MCF 10A (cell line): ENCODE measurements around the gene RNU7-1. TPM values are rescaled to one million over a fixed set of nuclear protein-coding genes. Genes with fewer than 3 reads are reported as not detected.

Source experiments
- BruUV-seq: library from RNA; stranded (reverse); fragments of 400-500 nt; replicated peaks from 2 replicates; lab custom pipeline; 2021; lab: Mats Ljungman, UMichigan
- CTCF ChIA-PET: fragments of 300-600 bp; sonication (Branson Sonifier 250); formaldehyde crosslinking; extraction: SDS; loops from one replicate; lab custom pipeline; 2021; ENCODE audit warnings: antibody characterized with exemption, inconsistent platforms; lab: Yijun Ruan, JAX
- POLR2A ChIA-PET: fragments of 300-600, 350-650 bp; sonication (Branson Sonifier 250); formaldehyde crosslinking; extraction: SDS; loops from one replicate; lab custom pipeline; 2020; ENCODE audit warnings: antibody characterized with exemption, inconsistent platforms; lab: Yijun Ruan, JAX
- DNase-seq: peaks from one replicate; pipeline ENCODE4 v3.0.0-alpha.2; 2018; ENCODE audit not compliant: unreplicated experiment
- H3K27ac Mint-ChIP-seq: one replicate; pipeline ENCODE4 v1.8.0; 2022; ENCODE audit warnings: mild to moderate bottlenecking, low read depth, mixed read lengths; ENCODE audit not compliant: unreplicated experiment
- H3K27me3 Mint-ChIP-seq: one replicate; pipeline ENCODE4 v1.8.0; 2022; ENCODE audit warnings: mixed read lengths; ENCODE audit not compliant: insufficient read depth, unreplicated experiment
- H3K36me3 Mint-ChIP-seq: one replicate; pipeline ENCODE4 v1.8.0; 2022; ENCODE audit warnings: mild to moderate bottlenecking, moderate library complexity, mixed read lengths; ENCODE audit not compliant: insufficient read depth, unreplicated experiment
- H3K4me1 Mint-ChIP-seq: one replicate; pipeline ENCODE4 v1.8.0; 2022; ENCODE audit warnings: mixed read lengths; ENCODE audit not compliant: insufficient read depth, unreplicated experiment
- H3K4me3 Mint-ChIP-seq: one replicate; pipeline ENCODE4 v1.8.0; 2022; ENCODE audit warnings: mild to moderate bottlenecking, moderate library complexity, mixed read lengths; ENCODE audit not compliant: unreplicated experiment
- H3K9me3 Mint-ChIP-seq: one replicate; pipeline ENCODE4 v1.8.0; 2022; ENCODE audit warnings: mixed read lengths; ENCODE audit not compliant: unreplicated experiment
- intact Hi-C: fragments of 100-400 bp; cut with micrococcal nuclease; formaldehyde crosslinking; loops from 2 replicates; pipeline ENCODE4 v1.14.1; 2022
- total RNA-seq: library from RNA; stranded (reverse); gene quantifications from 2 replicates; pipeline ENCODE4 v1.2.3, GENCODE V29; 2022
- TF ChIP-seq, protein P1 (sequence below): fragments of 200-600 bp; IDR thresholded peaks from one replicate; pipeline ENCODE4 v1.8.0; 2022; ENCODE audit warnings: antibody characterized with exemption, mild to moderate bottlenecking; ENCODE audit not compliant: unreplicated experiment

RNU7-1 gene
- total RNA-seq, 1 experiment from 2014 or later, result not detected

DNA sequence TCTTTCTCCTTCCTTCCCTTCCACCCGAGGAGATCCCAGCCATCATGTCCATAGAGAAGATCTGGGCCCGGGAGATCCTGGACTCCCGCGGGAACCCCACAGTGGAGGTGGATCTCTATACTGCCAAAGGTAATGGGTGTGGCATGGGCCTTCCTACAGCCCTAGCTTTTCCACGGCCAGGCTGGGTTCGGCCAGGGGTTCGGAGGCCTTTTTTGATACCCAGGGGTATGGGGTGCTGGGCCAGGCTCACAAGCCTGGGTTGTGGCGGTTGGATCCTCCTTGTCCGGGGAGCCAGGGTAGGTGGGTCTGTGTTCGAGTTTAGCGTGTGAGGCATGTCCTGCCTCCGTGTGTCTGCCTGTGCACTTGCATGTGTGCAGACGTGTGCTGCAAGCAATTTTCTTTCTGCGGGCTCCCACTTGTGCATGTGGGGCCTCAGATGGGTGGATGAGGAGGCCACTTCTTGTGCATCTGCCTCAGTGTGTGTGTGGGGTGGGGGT, 27.8 kb upstream of the RNU7-1 start:
- Mint-ChIP-seq H3K4me1 (peaks cover 13% of the 10 kb centered on the region), H3K4me3 (no peak overlapping the region), H3K27me3 (peaks cover 11% of the 10 kb centered on the region), H3K36me3 (no peaks in the 10 kb centered on the region), H3K27ac (no peak overlapping the region), H3K9me3 (no peaks in the 10 kb centered on the region)
- TF ChIP-seq, protein P1, sequence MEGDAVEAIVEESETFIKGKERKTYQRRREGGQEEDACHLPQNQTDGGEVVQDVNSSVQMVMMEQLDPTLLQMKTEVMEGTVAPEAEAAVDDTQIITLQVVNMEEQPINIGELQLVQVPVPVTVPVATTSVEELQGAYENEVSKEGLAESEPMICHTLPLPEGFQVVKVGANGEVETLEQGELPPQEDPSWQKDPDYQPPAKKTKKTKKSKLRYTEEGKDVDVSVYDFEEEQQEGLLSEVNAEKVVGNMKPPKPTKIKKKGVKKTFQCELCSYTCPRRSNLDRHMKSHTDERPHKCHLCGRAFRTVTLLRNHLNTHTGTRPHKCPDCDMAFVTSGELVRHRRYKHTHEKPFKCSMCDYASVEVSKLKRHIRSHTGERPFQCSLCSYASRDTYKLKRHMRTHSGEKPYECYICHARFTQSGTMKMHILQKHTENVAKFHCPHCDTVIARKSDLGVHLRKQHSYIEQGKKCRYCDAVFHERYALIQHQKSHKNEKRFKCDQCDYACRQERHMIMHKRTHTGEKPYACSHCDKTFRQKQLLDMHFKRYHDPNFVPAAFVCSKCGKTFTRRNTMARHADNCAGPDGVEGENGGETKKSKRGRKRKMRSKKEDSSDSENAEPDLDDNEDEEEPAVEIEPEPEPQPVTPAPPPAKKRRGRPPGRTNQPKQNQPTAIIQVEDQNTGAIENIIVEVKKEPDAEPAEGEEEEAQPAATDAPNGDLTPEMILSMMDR, result no peak
- ChIA-PET POLR2A (no interaction called here), CTCF (no interaction called here)
- no TSS peak for BruUV-seq
- no peak for DNase-seq
- intact Hi-C loops, result no loop called here

DNA sequence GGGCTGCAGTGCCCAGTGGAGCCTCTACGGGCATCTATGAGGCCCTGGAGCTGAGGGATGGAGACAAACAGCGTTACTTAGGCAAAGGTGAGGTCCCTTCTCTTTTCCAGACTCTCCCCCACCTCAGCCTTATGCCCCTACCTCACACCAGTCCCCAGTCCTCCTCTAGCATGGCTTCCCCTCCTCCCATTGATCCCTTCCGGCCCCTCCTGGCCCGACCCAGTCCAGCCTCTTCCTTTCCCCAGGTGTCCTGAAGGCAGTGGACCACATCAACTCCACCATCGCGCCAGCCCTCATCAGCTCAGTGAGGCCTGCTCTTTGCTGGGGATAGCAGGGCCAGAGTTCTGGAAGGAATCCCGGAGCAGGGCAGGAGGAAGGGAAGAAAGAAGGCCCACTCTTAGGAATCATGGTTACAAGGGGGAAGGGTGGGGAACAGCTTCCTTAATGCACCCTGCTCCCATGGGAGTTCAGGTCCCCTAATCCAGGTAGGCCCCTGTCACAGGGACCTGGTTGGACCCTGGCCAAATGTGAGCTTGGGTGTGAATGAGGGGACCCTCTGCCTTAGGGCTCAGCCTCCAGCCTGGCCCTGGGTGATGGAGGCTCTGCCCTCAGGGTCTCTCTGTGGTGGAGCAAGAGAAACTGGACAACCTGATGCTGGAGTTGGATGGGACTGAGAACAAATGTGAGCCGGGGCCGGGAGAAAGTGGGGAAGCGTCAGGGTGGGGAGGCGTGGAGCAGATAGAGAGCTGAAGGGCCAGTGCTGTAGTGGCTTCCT, 27.0 kb upstream of the RNU7-1 start:
- TF ChIP-seq, protein P1, result no peak
- ChIA-PET CTCF (interaction anchor here (0.5 to 1.3 kb wide), 4 partner anchors 18 to 235 kb away, joined by 3 to 9 read pairs (median 4); partner anchors contain the start of gene SPSB2), POLR2A (no interaction called here)
- Mint-ChIP-seq H3K36me3 (no peaks in the 10 kb centered on the region), H3K4me1 (peaks cover 13% of the 10 kb centered on the region), H3K27me3 (peaks cover 11% of the 10 kb centered on the region), H3K9me3 (no peaks in the 10 kb centered on the region), H3K27ac (no peak overlapping the region), H3K4me3 (no peak overlapping the region)
- intact Hi-C loops, result no loop called here
- no TSS peak for BruUV-seq
- no peak for DNase-seq

DNA sequence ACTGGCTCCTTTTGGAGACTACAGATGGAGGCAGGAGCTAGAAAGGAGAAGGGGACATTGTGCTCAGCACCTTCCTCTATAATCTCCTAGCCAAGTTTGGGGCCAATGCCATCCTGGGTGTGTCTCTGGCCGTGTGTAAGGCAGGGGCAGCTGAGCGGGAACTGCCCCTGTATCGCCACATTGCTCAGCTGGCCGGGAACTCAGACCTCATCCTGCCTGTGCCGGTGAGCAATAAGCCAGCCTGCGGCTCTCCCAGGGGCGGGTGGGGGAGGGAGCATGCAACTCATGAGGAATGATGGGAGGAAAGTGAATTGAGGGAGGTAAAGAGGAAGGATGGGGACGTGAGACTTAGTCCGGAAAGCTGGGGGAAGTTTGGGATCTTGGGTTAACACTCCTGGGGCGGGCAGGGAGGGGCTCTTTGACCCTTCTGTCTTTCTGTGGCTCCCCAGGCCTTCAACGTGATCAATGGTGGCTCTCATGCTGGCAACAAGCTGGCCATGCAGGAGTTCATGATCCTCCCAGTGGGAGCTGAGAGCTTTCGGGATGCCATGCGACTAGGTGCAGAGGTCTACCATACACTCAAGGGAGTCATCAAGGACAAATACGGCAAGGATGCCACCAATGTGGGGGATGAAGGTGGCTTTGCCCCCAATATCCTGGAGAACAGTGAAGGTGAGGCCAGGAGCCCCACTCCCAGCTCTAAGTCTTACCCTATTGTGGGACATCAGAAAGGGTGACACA, 26.0 kb upstream of the RNU7-1 start:
- intact Hi-C loops, result no loop called here
- no peak for DNase-seq
- H3K27me3 Mint-ChIP-seq, result peaks cover 11% of the 10 kb centered on the region
- CTCF ChIA-PET, result interaction anchor here (0.5 to 1.3 kb wide), 4 partner anchors 43 to 270 kb away, joined by 3 to 9 read pairs (median 3); partner anchors contain the start of gene SPSB2
- POLR2A ChIA-PET, result no interaction called here
- BruUV-seq, result no TSS peak
- H3K27ac Mint-ChIP-seq, result no peak overlapping the region
- TF ChIP-seq, protein P1, result no peak
- H3K4me3 Mint-ChIP-seq, result no peak overlapping the region
- peaks cover 13% of the 10 kb centered on the region for H3K4me1 Mint-ChIP-seq
- peaks cover 5% of the 10 kb centered on the region for H3K36me3 Mint-ChIP-seq
- H3K9me3 Mint-ChIP-seq, result no peaks in the 10 kb centered on the region

DNA sequence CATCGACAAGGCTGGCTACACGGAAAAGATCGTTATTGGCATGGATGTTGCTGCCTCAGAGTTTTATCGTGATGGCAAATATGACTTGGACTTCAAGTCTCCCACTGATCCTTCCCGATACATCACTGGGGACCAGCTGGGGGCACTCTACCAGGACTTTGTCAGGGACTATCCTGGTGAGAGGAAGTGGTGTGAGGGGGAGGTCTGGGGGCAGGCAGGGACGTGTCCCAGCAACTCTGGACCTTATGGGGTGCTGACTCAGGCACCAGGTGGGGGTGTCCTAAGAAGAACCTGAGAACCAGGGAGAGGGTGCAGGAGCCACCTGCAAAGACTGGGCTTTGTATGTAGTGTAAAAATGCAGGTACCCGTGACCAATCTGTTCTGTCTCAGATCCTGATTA, 24.0 kb upstream of the RNU7-1 start:
- no peaks in the 10 kb centered on the region for H3K9me3 Mint-ChIP-seq
- H3K27ac Mint-ChIP-seq, result no peak overlapping the region
- H3K4me1 Mint-ChIP-seq, result peaks cover 25% of the 10 kb centered on the region
- DNase-seq, result no peak
- ChIA-PET CTCF (interaction anchor here (0.5 to 8.9 kb wide), 3 partner anchors 19 to 203 kb away, joined by 3 to 114 read pairs (median 9); no protein-coding TSS in a partner anchor), POLR2A (interaction anchor here (0.7 to 1.6 kb wide), 2 partner anchors 15 to 18 kb away, joined by 3 to 4 read pairs; partner anchors contain the start of gene LRRC23)
- TF ChIP-seq, protein P1, result no peak
- intact Hi-C loops, result no loop called here
- H3K36me3 Mint-ChIP-seq, result peaks cover 5% of the 10 kb centered on the region
- no peak overlapping the region for H3K4me3 Mint-ChIP-seq
- no TSS peak for BruUV-seq
- no peaks in the 10 kb centered on the region for H3K27me3 Mint-ChIP-seq
